CD4-positive, alpha-beta memory T cell (primary cell): ENCODE measurements around the gene EID2. TPM values are rescaled to one million over a fixed set of nuclear protein-coding genes. Genes with fewer than 3 reads are reported as not detected.

Experiments
- CTCF ChIA-PET: fragments of 350-600 bp; sonication (Branson Sonifier 250); formaldehyde crosslinking; loops from one replicate; lab custom pipeline; 2021; ENCODE audit warnings: inconsistent platforms; ENCODE audit not compliant: partially characterized antibody; lab: Charles Lee
- POLR2A ChIA-PET: fragments of 350-600 bp; sonication (Branson Sonifier 250); formaldehyde crosslinking; loops from one replicate; lab custom pipeline; 2021; ENCODE audit not compliant: partially characterized antibody; lab: Charles Lee
- DNase-seq, 5 donors: peaks; one replicate each; pipeline versions ENCODE4 v3.0.0 to v3.0.0-alpha.2; 2020 to 2022; ENCODE audit warnings: mixed read lengths in 1 of 5
- H3K27ac ChIP-seq: one replicate; pipeline ENCODE4 v1.7.0; 2013; ENCODE audit warnings: low read depth, low read length
- H3K27me3 ChIP-seq: 2 replicates; pipeline ENCODE4 v1.7.0; 2013; ENCODE audit warnings: mild to moderate bottlenecking, low read length, moderate library complexity; ENCODE audit not compliant: insufficient read depth
- H3K36me3 ChIP-seq: 2 replicates; pipeline ENCODE4 v1.7.0; 2013; ENCODE audit warnings: mild to moderate bottlenecking, low read length, moderate library complexity; ENCODE audit not compliant: insufficient read depth
- H3K4me1 ChIP-seq: 2 replicates; pipeline ENCODE4 v1.7.0; 2013; ENCODE audit warnings: mild to moderate bottlenecking, low read length, moderate library complexity; ENCODE audit not compliant: insufficient read depth
- H3K4me3 ChIP-seq, 2 donors: one replicate each; pipeline ENCODE4 v1.7.0; 2013; ENCODE audit warnings: low read length in 2 of 2, mild to moderate bottlenecking in 1 of 2
- H3K9me3 ChIP-seq, 2 donors: one replicate each; pipeline ENCODE4 v1.7.0; 2013; ENCODE audit warnings: low read length in 2 of 2, control low read depth in 1 of 2; ENCODE audit not compliant: control insufficient read depth in 1 of 2
- H3K27ac Mint-ChIP-seq, 7 donors: one replicate each; pipeline ENCODE4 v1.8.0; 2020 to 2021; ENCODE audit warnings: mixed read lengths in 7 of 7, mild to moderate bottlenecking in 6 of 7, inconsistent platforms in 3 of 7, moderate library complexity in 3 of 7
- H3K27me3 Mint-ChIP-seq, 2 donors: one replicate each; pipeline ENCODE4 v1.8.0; 2020 to 2021; ENCODE audit warnings: mixed read lengths in 2 of 2
- H3K36me3 Mint-ChIP-seq, 2 donors: one replicate each; pipeline ENCODE4 v1.8.0; 2020 to 2021; ENCODE audit warnings: mixed read lengths in 2 of 2, inconsistent platforms in 1 of 2, mild to moderate bottlenecking in 1 of 2
- H3K4me1 Mint-ChIP-seq, 4 donors: one replicate each; pipeline ENCODE4 v1.8.0; 2020 to 2021; ENCODE audit warnings: mixed read lengths in 4 of 4, mild to moderate bottlenecking in 1 of 4
- H3K4me3 Mint-ChIP-seq, 8 donors: one replicate each; pipeline ENCODE4 v1.8.0; 2020 to 2021; ENCODE audit warnings: mixed read lengths in 8 of 8, mild to moderate bottlenecking in 7 of 8, moderate library complexity in 6 of 8, inconsistent platforms in 3 of 8
- H3K9me3 Mint-ChIP-seq, 8 donors: one replicate each; pipeline ENCODE4 v1.8.0; 2020 to 2021; ENCODE audit warnings: mixed read lengths in 8 of 8, mild to moderate bottlenecking in 5 of 8, inconsistent platforms in 3 of 8, moderate library complexity in 1 of 8
- intact Hi-C: fragments of 100-400 bp; cut with micrococcal nuclease; formaldehyde crosslinking; loops from one replicate; pipeline ENCODE4 v1.15.1; 2023
- polyA plus RNA-seq, 2 donors: library from polyadenylated mRNA; unstranded; fragments of 300-500 nt; fragmentation: Illumina TruSeq; gene quantifications; one replicate each; pipeline ENCODE4 v1.2.3, GENCODE V29; 2021
- total RNA-seq, 2 experiments: library from RNA; stranded (reverse); gene quantifications; one replicate each; pipeline ENCODE4 v1.2.3, GENCODE V29; 2021

EID2 gene
- total and polyA plus RNA-seq, 4 experiments from 2014 or later = 22.0 to 34.9 (median 22.5) TPM

- H3K4me1 Mint-ChIP-seq = peaks cover 7 to 19% (median 13%) of the 10 kb centered on the region in 4 donors
- H3K9me3 Mint-ChIP-seq = peaks cover 0 to 2% (median 0%) of the 10 kb centered on the region in 8 donors
- no peak overlapping the region for H3K27ac Mint-ChIP-seq
- H3K27me3 Mint-ChIP-seq = peaks cover 34 to 38% of the 10 kb centered on the region in 2 donors
- DNase-seq = peak in 1 of 5 donors; percentile 5
- Histone ChIP-seq H3K36me3 (no peaks in the 10 kb centered on the region), H3K27me3 (peaks cover 19% of the 10 kb centered on the region), H3K4me1 (peaks cover 18% of the 10 kb centered on the region), H3K9me3 (no peaks in the 10 kb centered on the region), H3K4me3 (peak overlapping the region in 1 of 2 donors; percentile 35), H3K27ac (no peak overlapping the region)
- POLR2A ChIA-PET = no interaction called here
- CTCF ChIA-PET = interaction anchor here (1.1 to 1.6 kb wide), 2 partner anchors 17 to 41 kb away, joined by 4 to 5 read pairs; partner anchors contain the start of gene EID2B
- intact Hi-C loops = no loop called here
- no peaks in the 10 kb centered on the region for H3K36me3 Mint-ChIP-seq
- H3K4me3 Mint-ChIP-seq = peak overlapping the region; percentile 13 to 86 (median 67)
Observed at GRCh38 chr19:39515551-39516191, 24.3 kb downstream of the EID2 start.

GRCh38 chr19:39514840-39515550, 25.0 kb downstream of the EID2 start, which contains the start of gene SELENOV:
Gene SELENOV, plus strand, starts transcription at chr19:39515139. Its CDS starts 74 bp downstream, at chr19:39515213.
- Mint-ChIP-seq H3K27ac (peak within 1 kb of the TSS in 1 of 7 donors; percentile 37), H3K9me3 (peaks cover 0 to 2% (median 0%) of the 10 kb centered on the region in 8 donors), H3K36me3 (no peaks in the 10 kb centered on the region), H3K4me3 (peak within 1 kb of the TSS; percentile 72 to 86 (median 76)), H3K27me3 (peaks cover 34 to 40% of the 10 kb centered on the region in 2 donors), H3K4me1 (peaks cover 7 to 19% (median 13%) of the 10 kb centered on the region in 4 donors)
- Histone ChIP-seq H3K27me3 (peaks cover 19% of the 10 kb centered on the region), H3K9me3 (no peaks in the 10 kb centered on the region), H3K36me3 (no peaks in the 10 kb centered on the region), H3K4me1 (peaks cover 18% of the 10 kb centered on the region), H3K4me3 (peak within 1 kb of the TSS in 1 of 2 donors; percentile 35), H3K27ac (no peak within 1 kb of the TSS)
- intact Hi-C loops = no loop called here
- CTCF ChIA-PET = interaction anchor here (1.1 to 1.6 kb wide), 3 partner anchors 15 to 41 kb away, joined by 3 to 5 read pairs (median 4); partner anchors contain the start of gene EID2B
- DNase-seq = peak in 1 of 5 donors; percentile 11
- POLR2A ChIA-PET = no interaction called here

DNA sequence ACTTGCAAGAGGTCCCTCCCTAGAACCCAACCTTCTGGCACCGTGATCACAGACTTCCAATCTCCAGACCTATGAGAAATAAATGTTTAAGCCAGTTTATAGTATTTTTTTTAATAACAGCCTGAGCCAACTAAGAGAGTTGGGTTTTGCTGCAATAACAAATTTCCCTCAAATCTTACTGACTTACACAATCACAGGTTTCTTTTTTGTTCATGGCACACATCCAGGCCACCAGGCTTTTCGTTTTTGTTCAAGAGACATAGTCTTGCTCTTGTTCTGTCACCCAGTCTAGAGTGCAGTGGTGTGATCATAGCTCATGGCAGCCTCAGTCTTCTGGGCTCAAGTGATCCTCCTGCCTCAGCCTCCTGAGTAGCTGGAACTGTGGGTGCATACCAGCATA, 27.0 kb downstream of the EID2 start:
- no peaks in the 10 kb centered on the region for H3K9me3 Mint-ChIP-seq
- H3K27me3 Mint-ChIP-seq = peaks cover 37 to 44% of the 10 kb centered on the region in 2 donors
- no peak overlapping the region for H3K27ac Mint-ChIP-seq
- H3K4me3 Mint-ChIP-seq = peak overlapping the region in 1 of 8 donors; percentile 41
- H3K36me3 Mint-ChIP-seq = no peaks in the 10 kb centered on the region
- Histone ChIP-seq H3K36me3 (no peaks in the 10 kb centered on the region), H3K4me1 (peaks cover 18% of the 10 kb centered on the region), H3K27ac (no peak overlapping the region), H3K27me3 (peaks cover 19% of the 10 kb centered on the region), H3K9me3 (no peaks in the 10 kb centered on the region), H3K4me3 (no peak overlapping the region)
- H3K4me1 Mint-ChIP-seq = peaks cover 7 to 24% (median 14%) of the 10 kb centered on the region in 4 donors
- CTCF ChIA-PET = interaction anchor here (0.7 kb wide), 1 partner anchor 10 kb away, joined by 3 read pairs; no protein-coding TSS in a partner anchor
- POLR2A ChIA-PET = no interaction called here
- intact Hi-C loops = no loop called here
- no peak for DNase-seq

DNA sequence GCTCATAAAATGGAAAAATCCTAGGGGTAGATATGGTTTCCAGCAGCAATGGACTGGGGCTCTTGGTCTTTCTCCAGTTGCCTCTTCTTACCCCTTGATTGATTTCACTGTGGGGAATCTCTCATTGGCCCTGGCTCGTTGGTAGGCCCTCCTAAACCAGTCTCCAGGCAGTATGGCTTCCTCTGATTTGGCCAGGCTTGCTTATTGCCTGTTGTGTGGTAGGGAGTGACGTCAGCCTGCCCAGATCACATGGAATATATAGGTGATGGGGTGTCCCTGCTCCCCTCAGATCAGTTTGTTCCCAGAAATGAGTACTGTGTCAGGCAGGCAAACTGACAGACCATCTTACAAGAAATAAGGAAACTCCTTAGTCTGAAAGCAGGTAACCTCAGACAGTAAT, 30.7 kb downstream of the EID2 start:
- Mint-ChIP-seq H3K36me3 (no peaks in the 10 kb centered on the region), H3K27me3 (peaks cover 35 to 47% of the 10 kb centered on the region in 2 donors), H3K4me3 (no peak overlapping the region), H3K27ac (no peak overlapping the region), H3K9me3 (peaks cover 0 to 2% (median 0%) of the 10 kb centered on the region in 8 donors), H3K4me1 (peaks cover 5 to 27% (median 16%) of the 10 kb centered on the region in 4 donors)
- CTCF ChIA-PET = interaction anchor here (0.8 kb wide), 1 partner anchor 23 kb away, joined by 3 read pairs; the partner anchor contains the start of gene EID2B
- peaks cover 9% of the 10 kb centered on the region for H3K27me3 ChIP-seq
- H3K27ac ChIP-seq = no peak overlapping the region
- peaks cover 10% of the 10 kb centered on the region for H3K4me1 ChIP-seq
- H3K4me3 ChIP-seq = no peak overlapping the region
- no peaks in the 10 kb centered on the region for H3K9me3 ChIP-seq
- POLR2A ChIA-PET = interaction anchor here (1.1 kb wide), 1 partner anchor 64 kb away, joined by 4 read pairs; the partner anchor contains the start of gene SUPT5H
- no peak for DNase-seq
- intact Hi-C loops = no loop called here
- no peaks in the 10 kb centered on the region for H3K36me3 ChIP-seq

- DNase-seq = no peak
- Histone ChIP-seq H3K27me3 (peaks cover 6% of the 10 kb centered on the region), H3K27ac (no peak overlapping the region), H3K36me3 (no peaks in the 10 kb centered on the region), H3K4me1 (peaks cover 10% of the 10 kb centered on the region), H3K4me3 (no peak overlapping the region), H3K9me3 (no peaks in the 10 kb centered on the region)
- ChIA-PET POLR2A (interaction anchor here (1.1 kb wide), 1 partner anchor 63 kb away, joined by 4 read pairs; the partner anchor contains the start of gene SUPT5H), CTCF (interaction anchor here (0.8 kb wide), 1 partner anchor 24 kb away, joined by 3 read pairs; the partner anchor contains the start of gene EID2B)
- Mint-ChIP-seq H3K36me3 (no peaks in the 10 kb centered on the region), H3K27me3 (peaks cover 33 to 49% of the 10 kb centered on the region in 2 donors), H3K27ac (peak overlapping the region in 1 of 7 donors; percentile 7), H3K9me3 (peaks cover 0 to 2% (median 0%) of the 10 kb centered on the region in 8 donors), H3K4me3 (no peak overlapping the region), H3K4me1 (peaks cover 7 to 33% (median 16%) of the 10 kb centered on the region in 4 donors)
- intact Hi-C loops = no loop called here
Observed at GRCh38 chr19:39508629-39509028, 31.3 kb downstream of the EID2 start.

- Mint-ChIP-seq H3K27ac (peak overlapping the region in 1 of 7 donors; percentile 35), H3K27me3 (peaks cover 28 to 51% of the 10 kb centered on the region in 2 donors), H3K9me3 (peaks cover 0 to 2% (median 0%) of the 10 kb centered on the region in 8 donors), H3K4me1 (peaks cover 9 to 38% (median 21%) of the 10 kb centered on the region in 4 donors), H3K4me3 (peak overlapping the region; percentile 60 to 86 (median 81)), H3K36me3 (no peaks in the 10 kb centered on the region)
- H3K4me3 ChIP-seq = peak overlapping the region in 1 of 2 donors; percentile 32
- H3K27ac ChIP-seq = no peak overlapping the region
- no peaks in the 10 kb centered on the region for H3K9me3 ChIP-seq
- no peaks in the 10 kb centered on the region for H3K36me3 ChIP-seq
- intact Hi-C loops = no loop called here
- ChIA-PET POLR2A (interaction anchor here (1.1 kb wide), 1 partner anchor 62 kb away, joined by 4 read pairs; the partner anchor contains the start of gene SUPT5H), CTCF (interaction anchor here (2.1 to 2.5 kb wide), 2 partner anchors 25 to 68 kb away, joined by 7 to 12 read pairs; partner anchors contain the start of gene EID2B)
- no peak for DNase-seq
- H3K27me3 ChIP-seq = peaks cover 11% of the 10 kb centered on the region
- peaks cover 15% of the 10 kb centered on the region for H3K4me1 ChIP-seq
Observed at GRCh38 chr19:39507715-39508364, 32.1 kb downstream of the EID2 start.
